GM18517 (cell line): ENCODE measurements around the gene PRR23E.

Source experiments
- ATAC-seq: cut with Tn5 transposase; IDR thresholded peaks from one replicate; pipeline ENCODE4 v1.9.1; 2021; ENCODE audit warnings: mild to moderate bottlenecking, moderate library complexity; ENCODE audit not compliant: unreplicated experiment

Gene PRR23E

GRCh38 chr3:127192576-127193232, at the start of gene PRR23E:
TSS of gene PRR23E (plus strand) at chr3:127193131. CDS start at chr3:127196686, 3,555 bp downstream.
- no peak for ATAC-seq

GRCh38 chr3:127143172-127143571, 49.8 kb upstream of the PRR23E start:
- no peak for ATAC-seq

- ATAC-seq = no peak
Observed at GRCh38 chr3:127144631-127145030, 48.3 kb upstream of the PRR23E start.

- ATAC-seq = no peak
Observed at GRCh38 chr3:127145266-127145665, 47.7 kb upstream of the PRR23E start.

GRCh38 chr3:127147291-127147885, 45.5 kb upstream of the PRR23E start:
- ATAC-seq = no peak

- ATAC-seq = no peak
Observed at GRCh38 chr3:127149621-127150310, 43.2 kb upstream of the PRR23E start.

GRCh38 chr3:127150513-127151250, 42.2 kb upstream of the PRR23E start:
- no peak for ATAC-seq

GRCh38 chr3:127151251-127151564, 41.7 kb upstream of the PRR23E start:
- ATAC-seq = no peak

GRCh38 chr3:127151992-127152650, 40.8 kb upstream of the PRR23E start:
- no peak for ATAC-seq

GRCh38 chr3:127152684-127153505, 40.0 kb upstream of the PRR23E start:
- ATAC-seq = no peak

GRCh38 chr3:127153506-127153815, 39.5 kb upstream of the PRR23E start:
- ATAC-seq = no peak

GRCh38 chr3:127156338-127157050, 36.4 kb upstream of the PRR23E start:
- no peak for ATAC-seq

- no peak for ATAC-seq
Observed at GRCh38 chr3:127157171-127157828, 35.6 kb upstream of the PRR23E start.

- ATAC-seq = no peak
Observed at GRCh38 chr3:127158614-127159229, 34.2 kb upstream of the PRR23E start.

- no peak for ATAC-seq
Observed at GRCh38 chr3:127159543-127159942, 33.4 kb upstream of the PRR23E start.

- no peak for ATAC-seq
Observed at GRCh38 chr3:127161236-127161635, 31.7 kb upstream of the PRR23E start.

GRCh38 chr3:127161973-127162579, 30.9 kb upstream of the PRR23E start:
- no peak for ATAC-seq

GRCh38 chr3:127162947-127163645, 29.8 kb upstream of the PRR23E start:
- no peak for ATAC-seq
